OCI-LY3 (cell line): ENCODE results near the gene SORL1.
"Not testable (repeated sequence)": the region's sequence is repeated elsewhere in the genome, so short reads cannot be mapped to it uniquely, and the experiment has no call there.

Source experiments
- H2AFZ ChIP-seq: fragments of 200-600, 300-600 bp; shearing (Covaris generic); 2 replicates; pipeline ENCODE4 v1.6.0; 2014; ENCODE audit warnings: antibody characterized with exemption, low read depth, low read length
- H3K27ac ChIP-seq: fragments of 200-600, 300-600 bp; sonication (generic); 2 replicates; pipeline ENCODE4 v1.5.1; 2014; ENCODE audit warnings: mild to moderate bottlenecking, low read length, moderate library complexity, mixed read lengths
- H3K27me3 ChIP-seq: fragments of 200-600, 300-600 bp; sonication (generic); 2 replicates; pipeline ENCODE4 v1.6.1; 2014; ENCODE audit warnings: low read depth, low read length, mixed read lengths
- H3K36me3 ChIP-seq: fragments of 200-600, 300-600 bp; sonication (generic); replicated peaks from 2 replicates; pipeline ENCODE3; 2014; ENCODE audit warnings: low read depth, low read length, mixed read lengths
- H3K4me1 ChIP-seq: fragments of 300-600, 200-600 bp; sonication (generic); 2 replicates; pipeline ENCODE4 v1.6.1; 2014; ENCODE audit warnings: low read length, mixed read lengths
- H3K4me2 ChIP-seq: fragments of 200-600, 300-600 bp; sonication (generic); 2 replicates; pipeline ENCODE4 v1.6.1; 2014; ENCODE audit warnings: low read length, mixed read lengths
- H3K4me3 ChIP-seq: fragments of 300-600, 200-600 bp; sonication (generic); 2 replicates; pipeline ENCODE4 v1.5.1; 2014; ENCODE audit warnings: antibody characterized with exemption, mild to moderate bottlenecking, low read length, moderate library complexity
- H3K79me2 ChIP-seq: fragments of 300-600, 200-600 bp; shearing (Covaris generic); 2 replicates; pipeline ENCODE4 v1.6.1; 2014; ENCODE audit warnings: mild to moderate bottlenecking, low read length, mixed read lengths
- H3K9ac ChIP-seq: fragments of 300-600, 200-600 bp; shearing (Covaris generic); 2 replicates; pipeline ENCODE4 v1.6.0; 2014; ENCODE audit warnings: mild to moderate bottlenecking, low read length, moderate library complexity
- H3K9me3 ChIP-seq: fragments of 200-600, 300-600 bp; shearing (Covaris generic); 2 replicates; pipeline ENCODE4 v1.6.1; 2014; ENCODE audit warnings: low read length, mixed read lengths; ENCODE audit not compliant: insufficient read depth
- H4K20me1 ChIP-seq: fragments of 200-600, 300-600 bp; sonication (generic); 2 replicates; pipeline ENCODE4 v1.6.1; 2016; ENCODE audit warnings: low read length, mixed read lengths; ENCODE audit not compliant: insufficient read depth
- CTCF ChIP-seq: fragments of 200-600, 300-600 bp; sonication (generic); IDR thresholded peaks from 2 replicates; pipeline ENCODE4 v1.5.1; 2014; ENCODE audit warnings: antibody characterized with exemption, low read length, low read depth
- EZH2phosphoT487 ChIP-seq: fragments of 200-600 bp; shearing (Covaris generic); IDR thresholded peaks from 2 replicates; pipeline ENCODE4 v1.6.1; 2018; ENCODE audit warnings: antibody characterized with exemption, mixed run types, low read depth

SORL1 gene

GRCh38 chr11:121636081-121636799 lies 184.1 kb downstream of the SORL1 start:
- Histone ChIP-seq H3K4me2 (no peak overlapping the region), H2AFZ (no peak overlapping the region), H3K27me3 (no peaks in the 10 kb centered on the region), H3K79me2 (no peaks in the 10 kb centered on the region), H4K20me1 (no peaks in the 10 kb centered on the region), H3K9ac (no peak overlapping the region), H3K9me3 (no peaks in the 10 kb centered on the region), H3K27ac (no peak overlapping the region), H3K36me3 (peaks cover 37% of the 10 kb centered on the region), H3K4me3 (no peak overlapping the region), H3K4me1 (no peaks in the 10 kb centered on the region)
- TF ChIP-seq CTCF (no peak), EZH2phosphoT487 (no peak)

GRCh38 chr11:121636800-121637176 lies 184.7 kb downstream of the SORL1 start:
- Histone ChIP-seq H3K4me2 (no peak overlapping the region), H3K9me3 (no peaks in the 10 kb centered on the region), H3K9ac (no peak overlapping the region), H3K36me3 (peaks cover 31% of the 10 kb centered on the region), H2AFZ (no peak overlapping the region), H3K79me2 (no peaks in the 10 kb centered on the region), H3K4me3 (no peak overlapping the region), H3K27ac (no peak overlapping the region), H4K20me1 (no peaks in the 10 kb centered on the region), H3K4me1 (no peaks in the 10 kb centered on the region), H3K27me3 (no peaks in the 10 kb centered on the region)
- TF ChIP-seq EZH2phosphoT487 (no peak), CTCF (no peak)

GRCh38 chr11:121637587-121637986 lies 185.5 kb downstream of the SORL1 start:
- H3K4me3 ChIP-seq, H3K79me2 ChIP-seq, H3K9ac ChIP-seq, H3K27me3 ChIP-seq, H3K4me2 ChIP-seq, H3K4me1 ChIP-seq, H3K27ac ChIP-seq, H4K20me1 ChIP-seq, H2AFZ ChIP-seq, H3K9me3 ChIP-seq: not testable (repeated sequence)
- peaks cover 23% of the 10 kb centered on the region for H3K36me3 ChIP-seq

GRCh38 chr11:121643479-121644186 lies 191.5 kb downstream of the SORL1 start:
- no peak for TF ChIP-seq EZH2phosphoT487
- TF ChIP-seq CTCF, result no peak
- H3K9me3 ChIP-seq, result no peaks in the 10 kb centered on the region
- H2AFZ ChIP-seq, result no peak overlapping the region
- no peaks in the 10 kb centered on the region for H3K4me1 ChIP-seq
- H3K79me2 ChIP-seq, result no peaks in the 10 kb centered on the region
- H3K36me3 ChIP-seq, result no peaks in the 10 kb centered on the region
- H3K4me2 ChIP-seq, result no peak overlapping the region
- H4K20me1 ChIP-seq, result no peaks in the 10 kb centered on the region
- no peaks in the 10 kb centered on the region for H3K27me3 ChIP-seq
- no peak overlapping the region for H3K27ac ChIP-seq
- no peak overlapping the region for H3K9ac ChIP-seq
- H3K4me3 ChIP-seq, result no peak overlapping the region
